Measurements from ENCODE around the gene WSB1.
A peak's percentile ranks its signal among the peaks of the same experiment; 100 is the strongest.
"Not testable (repeated sequence)": the region's sequence is repeated elsewhere in the genome, so short reads cannot be mapped to it uniquely, and the experiment has no call there.

WSB1 gene

GRCh38 chr17:27293898-27294688, at the start of gene WSB1:
WSB1 (plus strand) TSS chr17:27294114; CDS start chr17:27294396, 282 bp downstream.
- DNase-seq (ENCODE audit: low read depth, low spot score), result peak; percentile 79

DNA sequence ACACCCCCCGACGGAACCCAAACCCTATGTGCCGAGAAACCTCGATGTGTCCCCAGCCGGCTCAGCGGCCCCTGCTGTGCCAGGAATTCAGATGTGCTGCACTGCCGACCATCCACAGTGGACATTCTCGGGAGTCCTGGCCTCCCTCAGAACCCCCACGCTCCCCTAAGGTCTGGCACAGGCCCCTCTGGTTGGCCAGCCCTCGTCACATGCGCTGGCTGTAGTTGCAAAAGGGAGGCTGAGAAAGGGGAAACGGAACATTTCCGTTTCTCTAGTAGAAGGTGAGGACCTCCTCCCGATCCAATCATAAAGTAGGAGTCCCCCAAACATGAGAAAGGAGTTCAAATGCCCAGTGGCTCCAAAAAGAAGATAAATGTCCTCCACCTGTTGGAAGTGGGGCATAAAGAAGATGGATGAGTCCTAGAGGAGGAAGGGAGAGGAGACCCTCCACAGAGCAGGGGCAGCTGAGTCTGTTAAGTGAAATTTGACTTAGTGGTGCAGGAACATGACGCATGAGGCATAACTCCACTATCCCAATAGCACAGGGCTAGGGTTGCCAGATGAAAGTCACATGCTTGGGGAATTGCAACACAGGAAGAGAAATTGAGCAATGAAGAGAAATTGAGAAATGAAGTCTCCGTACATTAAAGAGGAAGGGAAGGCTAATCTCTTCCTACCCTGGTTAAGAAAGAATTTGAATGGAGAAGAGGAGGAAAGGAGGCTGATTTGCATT, 49.3 kb upstream of the WSB1 start:
- peak; percentile 39 for DNase-seq (ENCODE audit: low read depth, low spot score)

DNA sequence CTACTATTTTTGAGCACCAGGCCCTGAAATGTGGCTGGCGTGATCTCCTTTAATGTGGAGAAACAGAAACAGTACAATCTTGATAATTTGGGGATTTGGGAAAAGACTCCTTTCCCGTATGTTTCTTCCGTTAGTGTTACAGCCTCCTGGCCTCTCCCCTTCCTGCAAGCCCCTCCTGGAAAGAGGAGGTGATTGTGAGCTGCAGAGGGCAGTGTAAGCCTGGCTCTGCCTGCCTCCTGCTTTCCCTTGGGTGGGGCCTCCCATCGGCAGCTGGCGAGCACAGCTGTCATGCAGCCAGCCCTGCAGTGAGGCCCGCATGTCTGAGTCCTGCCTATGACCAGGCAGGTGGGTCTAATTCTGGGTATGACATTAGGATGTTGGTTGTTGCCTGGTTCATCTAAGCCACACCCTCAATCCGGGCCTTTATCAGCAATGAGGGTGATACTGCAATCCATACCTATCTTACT, 48.7 kb upstream of the WSB1 start:
- peak; percentile 57 for DNase-seq (ENCODE audit: low read depth, low spot score)

GRCh38 chr17:27246537-27246936, 47.4 kb upstream of the WSB1 start:
- no peak for DNase-seq (ENCODE audit: low read depth, low spot score)

GRCh38 chr17:27247071-27247957, 46.6 kb upstream of the WSB1 start:
- peak; percentile 70 for DNase-seq (ENCODE audit: low read depth, low spot score)

DNA sequence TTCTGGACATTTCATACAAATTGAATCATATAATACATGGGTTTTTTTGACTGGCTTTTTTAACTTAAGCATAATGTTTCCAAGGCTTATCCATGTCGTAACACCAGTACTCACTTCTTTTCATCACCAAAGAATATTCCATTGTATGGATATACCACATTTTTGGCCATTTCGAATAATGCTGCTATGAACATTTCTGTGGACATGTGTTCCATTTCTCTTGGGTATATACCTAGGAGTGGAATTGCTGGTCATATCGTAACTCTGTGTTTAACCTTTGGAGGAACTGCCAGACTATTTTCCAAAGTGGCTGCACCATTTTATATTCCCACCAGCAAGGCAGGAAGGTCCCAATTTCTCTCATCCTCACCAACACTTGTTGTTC, 46.0 kb upstream of the WSB1 start:
- no peak for DNase-seq (ENCODE audit: low read depth, low spot score)

GRCh38 chr17:27250791-27251190, 43.1 kb upstream of the WSB1 start:
- not testable (repeated sequence) for DNase-seq (ENCODE audit: low read depth, low spot score)

DNA sequence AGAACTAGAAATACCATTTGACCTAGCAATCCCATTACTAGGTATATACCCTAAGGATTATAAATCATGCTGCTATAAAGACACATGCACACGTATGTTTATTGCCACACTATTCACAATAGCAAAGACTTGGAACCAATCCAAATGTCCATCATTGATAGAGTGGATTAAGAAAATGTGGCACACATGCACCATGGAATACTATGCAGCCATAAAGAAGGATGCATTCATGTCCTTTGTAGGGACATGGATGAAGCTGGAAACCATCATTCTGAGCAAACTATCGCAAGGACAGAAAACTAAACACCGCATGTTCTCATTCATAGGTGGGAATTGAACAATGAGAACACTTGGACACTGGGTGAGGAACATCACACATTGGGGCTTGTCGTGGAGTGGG, 39.1 kb upstream of the WSB1 start:
- not testable (repeated sequence) for DNase-seq (ENCODE audit: low read depth, low spot score)

- DNase-seq (ENCODE audit: low read depth, low spot score), result no peak
These were observed 37.5 kb upstream of the WSB1 start for GRCh38 chr17:27256225-27257030.

GRCh38 chr17:27257031-27257357, 36.9 kb upstream of the WSB1 start:
- no peak for DNase-seq (ENCODE audit: low read depth, low spot score)

DNA sequence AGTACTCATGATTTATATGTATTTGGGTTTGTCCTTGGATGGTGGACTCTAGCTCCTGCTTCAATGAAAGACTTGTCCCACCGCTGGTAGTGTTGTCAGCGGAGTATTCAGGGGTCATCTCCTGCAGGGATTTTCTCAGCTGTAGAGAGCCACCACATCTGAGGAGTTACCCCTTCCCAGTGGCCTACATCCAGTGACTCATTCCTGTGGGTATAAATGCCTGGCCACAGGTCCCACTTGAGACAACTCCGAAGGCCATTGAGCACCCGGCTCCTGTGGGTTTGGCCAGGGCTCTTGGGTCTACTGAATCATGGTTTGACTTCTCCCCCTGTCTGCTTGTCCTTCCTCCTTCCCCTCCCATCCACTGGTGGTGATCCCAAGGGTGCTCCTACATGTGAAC, 34.6 kb upstream of the WSB1 start:
- DNase-seq (ENCODE audit: low read depth, low spot score), result no peak

DNA sequence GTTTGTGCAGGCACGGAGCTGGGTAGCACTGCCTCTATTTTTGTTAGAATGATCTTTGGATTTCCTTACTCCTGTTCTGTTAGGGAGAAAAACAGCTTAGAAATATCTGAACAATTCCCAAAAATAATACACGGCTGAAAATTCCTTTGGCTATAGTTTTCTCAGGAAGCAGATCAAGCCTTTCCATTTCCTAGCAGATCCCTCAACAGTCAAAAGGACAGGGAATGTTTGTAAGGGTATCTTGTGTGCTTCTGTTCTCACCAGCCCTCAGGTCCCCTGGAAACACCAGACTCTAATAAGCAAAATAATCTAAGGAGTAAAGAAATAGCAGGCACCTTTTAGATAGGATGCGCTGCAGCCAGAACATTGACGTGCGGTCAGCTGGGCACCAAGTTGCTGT, 30.5 kb upstream of the WSB1 start:
- no peak for DNase-seq (ENCODE audit: low read depth, low spot score)

DNA sequence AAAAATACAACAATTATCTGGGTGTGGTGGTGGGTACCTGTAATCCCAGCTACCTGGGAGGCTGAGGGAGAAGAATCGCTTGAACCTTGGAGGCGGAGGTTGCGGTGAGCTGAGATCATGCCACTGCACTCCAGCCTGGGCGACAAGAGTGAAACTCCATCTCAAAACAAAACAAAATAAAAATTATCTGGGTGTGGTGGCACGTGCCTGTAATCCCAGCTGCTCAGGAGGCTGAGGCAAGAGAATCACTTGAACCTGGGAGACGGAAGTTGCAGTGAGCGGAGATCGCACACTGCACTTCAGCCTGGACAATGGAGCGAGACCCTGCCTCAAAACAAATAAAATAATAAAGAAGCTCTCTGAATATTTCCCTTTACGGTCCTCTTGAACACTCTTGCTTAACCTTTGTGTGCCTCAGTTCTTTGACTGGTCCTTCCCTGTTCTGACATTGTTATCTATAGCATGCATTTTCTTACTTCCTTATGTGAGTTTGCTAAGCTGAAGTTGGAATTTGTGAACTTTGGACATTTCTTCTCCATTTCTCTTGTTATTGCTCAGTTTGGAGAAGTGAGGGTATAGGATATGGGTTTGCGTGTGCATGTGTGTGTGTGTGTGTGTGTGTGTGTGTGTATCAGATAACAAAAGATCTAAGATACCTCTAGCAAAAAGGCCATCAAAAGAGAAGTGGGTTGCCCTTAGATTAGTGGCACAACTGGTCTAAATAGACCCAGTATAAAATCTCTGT, 29.7 kb upstream of the WSB1 start:
- DNase-seq (ENCODE audit: low read depth, low spot score), result no peak

DNA sequence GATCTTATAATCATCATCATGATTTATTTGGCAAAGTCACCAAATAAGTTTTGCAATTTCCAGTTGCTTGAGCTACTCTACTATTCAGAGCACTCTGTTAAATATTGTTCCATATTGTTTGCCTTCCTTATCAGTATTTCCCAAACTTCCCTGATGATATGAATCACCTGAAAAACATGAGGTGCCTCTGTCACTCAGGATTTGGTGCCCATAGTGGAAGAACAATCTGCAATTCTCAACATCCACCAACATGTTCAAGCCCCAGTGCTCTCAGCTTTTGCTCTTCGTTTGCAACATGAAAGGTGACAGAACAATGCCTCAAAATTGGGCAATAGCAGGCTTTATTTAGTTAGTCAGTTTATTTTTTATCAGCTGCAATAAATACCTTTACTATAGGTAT, 28.6 kb upstream of the WSB1 start:
- DNase-seq (ENCODE audit: low read depth, low spot score), result no peak

- DNase-seq (ENCODE audit: low read depth, low spot score), result no peak
These were observed 27.7 kb upstream of the WSB1 start for GRCh38 chr17:27266228-27266627.

DNA sequence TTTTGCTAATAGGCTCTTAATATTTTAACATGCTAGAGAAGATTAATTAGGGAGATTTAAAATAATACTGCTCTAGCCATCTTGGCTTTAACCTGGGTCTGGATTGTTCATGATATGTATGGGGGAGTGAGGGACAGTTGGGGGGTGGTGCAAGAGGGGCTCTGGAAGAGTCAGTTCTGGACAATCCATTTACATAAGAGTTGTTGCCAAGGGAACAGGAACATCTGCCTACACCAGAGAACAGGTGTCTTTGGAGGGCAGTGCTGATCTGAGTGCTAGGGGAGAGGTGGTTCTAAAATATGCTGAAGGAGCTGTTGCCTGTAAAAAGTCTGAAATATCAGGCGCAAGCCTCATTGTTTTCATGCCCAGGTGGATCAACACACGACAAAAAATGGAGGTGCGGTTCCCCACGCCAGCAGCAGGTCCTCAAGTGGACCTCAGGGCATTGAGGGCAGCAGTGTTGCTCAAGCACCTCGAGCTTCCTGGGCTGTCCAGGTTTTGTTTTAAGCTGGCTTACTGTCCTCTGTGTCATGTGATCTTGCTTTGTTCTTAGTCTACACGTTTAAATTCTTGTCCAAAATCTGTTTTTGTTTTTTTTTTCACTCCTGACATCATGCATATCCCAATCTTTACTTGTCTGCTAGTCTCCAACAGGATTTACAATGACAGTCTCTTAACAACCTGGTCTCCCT, 25.4 kb upstream of the WSB1 start:
- no peak for DNase-seq (ENCODE audit: low read depth, low spot score)

GRCh38 chr17:27269201-27269600, 24.7 kb upstream of the WSB1 start:
- DNase-seq (ENCODE audit: low read depth, low spot score), result no peak

DNA sequence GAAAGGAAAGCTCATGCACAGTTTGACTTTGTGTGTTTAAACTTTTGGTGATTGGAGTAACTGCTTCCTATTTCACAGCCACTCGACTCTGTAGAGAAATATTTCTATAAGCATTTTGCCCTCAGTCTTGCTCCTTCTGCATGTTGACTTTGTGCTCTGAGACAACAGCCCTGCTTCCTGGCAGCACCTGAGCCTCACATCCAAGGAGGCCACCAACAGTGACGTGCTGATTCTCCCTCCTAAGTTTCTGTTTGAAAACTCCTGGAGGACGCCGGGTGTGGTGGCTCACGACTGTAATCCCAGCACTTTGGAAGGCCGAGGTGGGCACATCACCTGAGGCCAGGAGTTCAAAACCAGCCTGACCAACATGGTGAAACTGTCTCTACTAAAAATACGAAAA, 23.9 kb upstream of the WSB1 start:
- no peak for DNase-seq (ENCODE audit: low read depth, low spot score)

GRCh38 chr17:27276653-27277156, 17.2 kb upstream of the WSB1 start:
- DNase-seq (ENCODE audit: low read depth, low spot score), result no peak

DNA sequence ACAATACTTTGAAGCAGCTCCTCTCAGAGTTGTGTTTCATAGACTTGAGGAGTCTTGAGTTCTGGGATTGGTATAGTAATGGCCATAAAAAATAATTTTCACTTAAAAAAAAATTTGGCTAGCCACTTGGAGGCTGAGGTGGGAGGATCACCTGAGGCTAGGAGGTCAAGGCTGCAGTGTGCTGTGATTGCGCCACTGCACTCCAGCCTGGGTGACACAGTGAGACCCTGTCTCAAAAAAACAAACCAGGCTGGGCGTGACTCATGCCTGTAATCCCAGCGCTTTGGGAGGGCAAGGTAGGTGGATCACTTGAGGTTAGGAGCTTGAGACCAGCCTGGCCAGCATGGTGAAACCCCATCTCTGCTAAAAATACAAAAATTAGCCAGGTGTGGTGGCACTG, 14.8 kb upstream of the WSB1 start:
- not testable (repeated sequence) for DNase-seq (ENCODE audit: low read depth, low spot score)

Data from smooth muscle cell of the brain vasculature (primary cell).